ENCODE data around the gene PARVB.
A peak's percentile ranks its signal among the peaks of the same experiment; 100 is the strongest.

PARVB gene

DNA sequence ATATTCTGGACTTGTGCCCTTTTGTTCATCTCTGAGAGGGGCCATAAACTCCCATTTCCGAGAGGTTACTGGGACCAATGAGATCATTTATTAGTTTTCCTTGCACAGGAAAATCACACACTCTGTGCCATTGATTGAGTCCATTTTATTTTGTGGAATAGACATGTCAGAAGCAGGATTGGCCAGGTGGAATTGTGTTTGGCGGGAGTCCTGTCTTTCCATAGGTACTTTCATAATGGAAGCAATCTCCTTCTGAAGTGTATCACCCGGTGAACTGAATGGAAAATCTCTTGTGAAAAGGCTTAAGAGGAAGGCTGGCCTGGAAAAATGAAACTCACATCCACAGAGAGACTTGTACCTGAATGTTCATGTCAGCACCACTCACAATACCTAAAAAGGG, 93.6 kb downstream of the PARVB start:
- DNase-seq (ENCODE audit: low spot score), result no peak
- H3K4me1 Mint-ChIP-seq (ENCODE audit: low read depth), result peaks cover 3% of the 10 kb centered on the region
- no peak overlapping the region for H3K4me3 Mint-ChIP-seq
- H3K9me3 Mint-ChIP-seq, result no peaks in the 10 kb centered on the region
- peaks cover 8% of the 10 kb centered on the region for H3K36me3 Mint-ChIP-seq (ENCODE audit: low read depth)
- no peak overlapping the region for H3K27ac Mint-ChIP-seq
- no peaks in the 10 kb centered on the region for H3K27me3 Mint-ChIP-seq (ENCODE audit: low read depth)

DNA sequence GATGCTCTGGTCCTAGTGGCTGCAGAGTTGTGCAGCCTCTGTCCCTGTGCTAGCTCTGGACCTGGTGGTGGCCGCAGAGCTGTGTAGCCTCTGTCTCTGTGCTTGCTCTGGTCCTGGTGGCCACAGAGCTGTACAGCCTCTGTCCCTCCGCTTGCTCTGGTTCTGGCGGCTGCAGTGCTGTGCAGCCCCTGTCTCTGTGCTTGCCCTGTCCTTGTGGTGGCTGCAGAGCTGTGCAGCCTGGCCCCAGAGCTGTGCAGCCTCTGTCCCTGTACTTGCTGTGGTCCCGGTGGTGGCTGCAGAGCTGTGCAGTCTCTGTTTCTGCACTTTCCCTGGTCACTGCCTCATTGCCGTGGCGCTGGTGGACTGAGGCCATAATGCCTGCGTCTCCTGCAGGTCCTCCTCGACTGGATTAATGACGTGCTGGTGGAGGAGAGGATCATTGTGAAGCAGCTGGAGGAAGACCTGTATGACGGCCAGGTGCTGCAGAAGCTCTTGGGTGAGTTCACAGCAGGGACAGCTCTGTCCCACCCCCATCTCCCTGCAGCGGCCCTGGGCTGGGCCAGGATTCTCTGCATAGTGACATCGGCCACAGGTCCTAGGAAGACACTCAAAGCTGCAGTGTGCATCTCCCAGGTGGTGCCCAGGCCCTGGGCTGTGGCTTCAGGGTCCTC, 94.7 kb downstream of the PARVB start:
- Mint-ChIP-seq H3K4me1 (ENCODE audit: low read depth) (peaks cover 3% of the 10 kb centered on the region), H3K27ac (no peak overlapping the region), H3K36me3 (ENCODE audit: low read depth) (peaks cover 8% of the 10 kb centered on the region), H3K27me3 (ENCODE audit: low read depth) (no peaks in the 10 kb centered on the region), H3K4me3 (no peak overlapping the region), H3K9me3 (no peaks in the 10 kb centered on the region)
- no peak for DNase-seq (ENCODE audit: low spot score)

DNA sequence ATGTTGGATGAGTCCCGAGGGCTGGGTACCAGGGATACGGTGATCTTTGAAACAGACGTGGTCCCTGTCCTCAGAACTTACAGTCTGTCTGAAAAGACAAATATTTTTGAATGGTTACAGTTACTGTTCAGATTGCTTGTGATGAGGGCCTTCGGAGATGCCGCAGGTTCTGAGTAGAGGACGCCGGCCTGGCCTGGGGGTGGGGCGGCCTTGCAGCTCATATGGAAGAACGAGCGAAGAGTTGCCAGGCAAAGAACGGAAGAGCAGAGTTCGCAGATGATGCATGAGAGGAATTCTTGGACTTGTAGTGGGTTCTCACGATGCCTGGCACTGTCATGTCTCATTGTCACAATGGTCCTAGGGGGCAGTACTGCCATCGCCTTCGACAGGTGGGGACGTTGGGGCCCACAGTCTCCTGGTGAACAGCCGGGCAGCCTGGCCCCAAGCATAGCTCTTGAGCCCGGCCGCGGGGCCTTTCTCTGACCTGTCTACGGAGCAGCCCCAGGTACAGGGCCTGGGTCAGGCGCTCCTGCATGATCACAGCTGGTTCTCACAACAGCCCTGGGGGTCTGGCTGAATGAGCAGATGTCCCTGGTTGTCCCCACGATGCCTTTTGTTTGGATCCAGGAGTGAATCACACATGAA, 95.7 kb downstream of the PARVB start:
- Mint-ChIP-seq H3K27me3 (ENCODE audit: low read depth) (no peaks in the 10 kb centered on the region), H3K36me3 (ENCODE audit: low read depth) (peaks cover 10% of the 10 kb centered on the region), H3K4me1 (ENCODE audit: low read depth) (peaks cover 3% of the 10 kb centered on the region), H3K27ac (no peak overlapping the region), H3K9me3 (no peaks in the 10 kb centered on the region), H3K4me3 (no peak overlapping the region)
- no peak for DNase-seq (ENCODE audit: low spot score)

DNA sequence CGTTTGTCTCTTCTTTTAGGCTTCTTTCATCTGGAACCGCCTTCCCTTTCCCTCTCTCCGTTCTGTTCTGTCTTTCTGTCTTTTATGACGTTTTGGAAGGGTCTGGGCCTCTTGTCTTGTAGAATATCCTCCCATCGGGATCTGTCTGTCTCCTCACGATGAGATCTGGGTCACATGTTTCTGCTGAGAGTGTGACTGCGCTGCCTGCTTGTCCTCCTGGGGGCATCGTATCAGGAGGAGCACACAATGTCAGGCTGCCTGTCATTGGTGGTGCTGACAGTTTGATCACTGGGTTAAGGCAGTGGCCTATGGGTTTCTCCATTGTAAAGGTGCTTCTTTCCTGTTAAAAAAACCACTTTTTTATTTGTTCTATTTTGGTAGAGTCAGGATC, 96.2 kb downstream of the PARVB start:
- Mint-ChIP-seq H3K4me1 (ENCODE audit: low read depth) (peaks cover 3% of the 10 kb centered on the region), H3K27ac (no peak overlapping the region), H3K9me3 (peaks cover 4% of the 10 kb centered on the region), H3K36me3 (ENCODE audit: low read depth) (peaks cover 14% of the 10 kb centered on the region), H3K27me3 (ENCODE audit: low read depth) (no peaks in the 10 kb centered on the region), H3K4me3 (no peak overlapping the region)
- DNase-seq (ENCODE audit: low spot score), result no peak

DNA sequence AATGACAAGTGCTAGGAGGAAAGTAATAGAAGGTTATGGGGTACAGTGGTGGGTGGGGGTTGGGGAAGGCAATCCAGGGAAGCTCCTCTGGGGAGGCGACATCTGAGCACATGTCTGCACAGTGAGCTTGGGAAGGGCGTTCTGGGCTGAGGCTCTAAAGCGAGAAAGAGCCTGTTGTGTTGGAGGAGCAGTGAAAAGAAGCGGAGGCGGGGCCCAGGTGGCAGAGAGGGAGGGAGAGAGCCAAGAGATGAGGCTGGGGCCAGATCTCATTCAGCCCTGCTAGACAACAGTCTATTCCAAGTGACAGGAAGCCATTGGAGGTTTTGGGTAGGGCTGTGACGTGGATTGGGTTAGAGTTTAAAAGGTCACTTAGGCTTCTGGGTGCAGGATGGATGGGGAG, 101.3 kb downstream of the PARVB start:
- Mint-ChIP-seq H3K4me3 (no peak overlapping the region), H3K4me1 (ENCODE audit: low read depth) (peaks cover 10% of the 10 kb centered on the region), H3K27ac (no peak overlapping the region), H3K36me3 (ENCODE audit: low read depth) (peaks cover 34% of the 10 kb centered on the region), H3K27me3 (ENCODE audit: low read depth) (no peaks in the 10 kb centered on the region), H3K9me3 (peaks cover 20% of the 10 kb centered on the region)
- DNase-seq (ENCODE audit: low spot score), result no peak

DNA sequence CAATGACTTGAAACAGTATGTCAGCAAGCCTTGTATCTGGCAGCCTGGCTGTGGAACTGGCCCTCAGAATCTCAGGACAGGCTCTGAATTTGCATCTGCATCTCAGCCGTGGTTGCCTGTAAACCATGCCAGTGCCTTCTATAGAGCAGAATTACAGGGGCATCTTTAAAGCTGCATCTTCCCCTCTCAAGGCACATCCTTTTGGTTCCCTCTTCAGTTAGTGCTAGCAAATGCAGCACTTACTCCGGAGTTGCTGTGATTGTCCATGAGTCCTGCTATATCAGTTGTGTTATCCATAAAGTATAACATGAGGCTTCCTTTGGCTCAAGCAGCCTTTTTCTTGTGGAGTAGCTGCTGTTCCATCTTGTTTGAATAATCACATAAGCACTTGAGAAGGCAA, 102.7 kb downstream of the PARVB start:
- Mint-ChIP-seq H3K4me3 (no peak overlapping the region), H3K4me1 (ENCODE audit: low read depth) (peaks cover 16% of the 10 kb centered on the region), H3K27me3 (ENCODE audit: low read depth) (no peaks in the 10 kb centered on the region), H3K27ac (no peak overlapping the region), H3K9me3 (peaks cover 20% of the 10 kb centered on the region), H3K36me3 (ENCODE audit: low read depth) (peaks cover 39% of the 10 kb centered on the region)
- DNase-seq (ENCODE audit: low spot score), result no peak

DNA sequence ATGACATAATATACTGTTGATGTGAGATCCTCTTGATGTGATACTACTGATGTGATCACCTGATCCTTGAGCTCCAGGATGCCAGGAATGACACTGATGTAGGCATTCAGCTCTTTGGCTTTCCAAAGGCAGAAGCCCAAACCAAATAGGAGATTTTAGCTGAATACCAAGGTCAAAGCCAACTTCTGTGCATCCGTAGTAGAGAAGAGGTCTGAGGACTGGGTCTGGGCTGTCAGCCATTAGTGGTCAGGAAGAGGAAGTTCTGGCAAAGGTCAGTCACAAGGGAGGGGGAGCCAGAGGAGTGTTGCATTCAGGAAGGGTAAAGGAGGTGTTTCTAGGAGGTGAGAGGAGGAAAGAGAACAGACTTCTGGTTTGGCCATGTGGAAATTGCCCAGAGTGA, 103.3 kb downstream of the PARVB start:
- H3K9me3 Mint-ChIP-seq, result peaks cover 20% of the 10 kb centered on the region
- peaks cover 16% of the 10 kb centered on the region for H3K4me1 Mint-ChIP-seq (ENCODE audit: low read depth)
- H3K36me3 Mint-ChIP-seq (ENCODE audit: low read depth), result peaks cover 39% of the 10 kb centered on the region
- H3K4me3 Mint-ChIP-seq, result no peak overlapping the region
- DNase-seq (ENCODE audit: low spot score), result no peak
- no peak overlapping the region for H3K27ac Mint-ChIP-seq
- H3K27me3 Mint-ChIP-seq (ENCODE audit: low read depth), result no peaks in the 10 kb centered on the region

DNA sequence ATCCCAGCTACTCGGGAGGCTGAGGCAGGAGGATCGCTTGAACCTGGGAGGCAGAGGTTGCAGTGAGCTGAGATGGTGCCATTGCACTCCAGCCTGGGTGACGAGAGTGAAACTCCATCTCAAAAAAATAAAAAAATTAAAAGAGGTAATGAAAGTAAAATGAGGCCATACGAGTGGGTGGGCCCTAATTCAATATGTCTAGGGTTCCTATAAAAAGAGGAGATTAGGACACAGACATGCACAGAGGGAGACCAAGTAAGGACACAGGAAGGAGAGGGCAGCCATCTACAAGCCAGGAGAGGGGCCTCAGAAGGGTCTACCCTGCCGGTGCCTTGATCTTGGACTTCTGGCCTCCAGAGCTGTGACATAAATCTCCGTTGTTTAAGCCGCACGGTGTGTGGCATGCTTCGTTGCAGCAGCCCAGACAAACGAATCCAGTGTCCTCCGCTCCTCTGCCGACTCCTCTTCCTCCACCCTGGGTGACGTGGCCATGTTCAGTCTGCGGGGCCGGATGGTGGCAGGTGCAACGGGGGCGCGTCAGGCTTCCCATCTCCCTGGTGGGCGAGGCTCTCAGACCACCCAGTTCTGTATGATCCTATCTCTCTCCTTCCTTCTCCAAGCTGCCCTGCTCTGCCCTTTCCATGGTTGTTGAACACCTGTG, 105.0 kb downstream of the PARVB start:
- H3K9me3 Mint-ChIP-seq, result peaks cover 20% of the 10 kb centered on the region
- peak overlapping the region; percentile 19 for H3K27ac Mint-ChIP-seq
- H3K4me3 Mint-ChIP-seq, result no peak overlapping the region
- H3K36me3 Mint-ChIP-seq (ENCODE audit: low read depth), result peaks cover 38% of the 10 kb centered on the region
- no peaks in the 10 kb centered on the region for H3K27me3 Mint-ChIP-seq (ENCODE audit: low read depth)
- H3K4me1 Mint-ChIP-seq (ENCODE audit: low read depth), result peaks cover 20% of the 10 kb centered on the region
- no peak for DNase-seq (ENCODE audit: low spot score)

DNA sequence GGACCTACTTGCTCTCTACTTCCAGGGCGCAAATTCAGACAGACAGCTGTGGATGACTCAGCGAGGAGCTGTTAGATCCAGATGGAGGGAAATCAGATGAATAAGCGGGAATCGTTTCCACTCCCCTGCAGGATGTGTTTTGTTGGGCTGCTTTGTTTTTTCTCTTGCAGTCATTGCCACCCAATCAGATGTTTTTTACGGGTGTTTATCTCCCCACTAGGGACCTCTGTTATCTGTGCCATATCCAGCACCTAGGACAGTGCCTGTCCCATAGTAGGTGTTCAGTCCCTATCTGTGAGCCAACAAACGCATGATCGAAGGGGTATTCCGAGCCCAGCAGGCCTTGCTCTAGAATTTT, 105.5 kb downstream of the PARVB start:
- Mint-ChIP-seq H3K4me1 (ENCODE audit: low read depth) (peaks cover 25% of the 10 kb centered on the region), H3K27me3 (ENCODE audit: low read depth) (no peaks in the 10 kb centered on the region), H3K27ac (peak overlapping the region; percentile 19), H3K4me3 (no peak overlapping the region), H3K9me3 (peaks cover 20% of the 10 kb centered on the region), H3K36me3 (ENCODE audit: low read depth) (peaks cover 42% of the 10 kb centered on the region)
- DNase-seq (ENCODE audit: low spot score), result no peak

DNA sequence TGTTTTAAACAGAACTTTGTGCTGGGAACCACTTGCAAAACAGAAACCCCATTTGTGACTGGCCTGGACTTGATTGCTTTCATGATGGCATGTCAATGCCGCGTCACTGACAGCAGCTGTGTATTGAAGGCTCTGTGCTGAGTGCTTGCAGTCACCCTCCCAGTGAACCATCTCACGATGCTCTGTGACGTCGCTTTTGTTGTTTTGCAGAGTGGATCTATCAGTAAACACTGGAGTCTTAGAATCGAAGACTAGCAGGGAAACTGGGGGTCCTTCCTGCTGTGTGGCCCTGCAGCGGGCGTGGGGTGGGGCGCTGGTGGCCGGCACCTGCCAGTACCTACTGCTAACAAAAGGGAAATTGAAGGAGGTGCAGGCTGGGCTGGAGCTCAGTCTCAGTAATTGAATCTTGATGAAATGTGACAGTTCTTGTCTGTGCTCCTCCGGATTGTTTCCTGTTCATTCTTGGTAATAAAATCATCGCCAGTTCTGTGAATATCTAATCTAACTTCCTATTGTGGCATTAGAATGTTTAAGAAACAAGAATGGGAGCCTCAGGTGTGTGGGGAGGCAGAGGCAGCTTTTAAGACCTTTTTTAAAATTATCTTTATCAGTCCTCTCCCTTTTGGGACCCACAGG, 106.1 kb downstream of the PARVB start:
- peak overlapping the region; percentile 72 for H3K27ac Mint-ChIP-seq
- peaks cover 40% of the 10 kb centered on the region for H3K36me3 Mint-ChIP-seq (ENCODE audit: low read depth)

DNA sequence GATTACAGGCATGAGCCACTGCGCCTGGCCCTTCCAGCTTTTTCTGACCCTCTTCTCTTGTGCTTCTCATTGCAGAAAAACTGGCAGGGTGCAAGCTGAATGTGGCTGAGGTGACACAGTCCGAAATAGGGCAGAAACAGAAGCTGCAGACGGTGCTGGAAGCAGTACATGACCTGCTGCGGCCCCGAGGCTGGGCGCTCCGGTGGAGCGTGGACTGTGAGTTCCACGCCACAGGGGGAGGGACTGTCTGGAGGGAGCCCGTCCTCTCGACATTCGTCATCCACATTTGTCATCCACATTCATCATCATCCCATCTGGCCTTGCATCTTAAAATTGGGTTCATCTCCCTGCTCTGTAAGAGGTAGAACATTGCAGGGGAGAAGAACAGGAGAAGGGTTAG, 107.3 kb downstream of the PARVB start:
- no peak for DNase-seq (ENCODE audit: low spot score)
- no peak overlapping the region for H3K27ac Mint-ChIP-seq
- peaks cover 18% of the 10 kb centered on the region for H3K9me3 Mint-ChIP-seq
- no peak overlapping the region for H3K4me3 Mint-ChIP-seq
- peaks cover 30% of the 10 kb centered on the region for H3K4me1 Mint-ChIP-seq (ENCODE audit: low read depth)
- no peaks in the 10 kb centered on the region for H3K27me3 Mint-ChIP-seq (ENCODE audit: low read depth)
- H3K36me3 Mint-ChIP-seq (ENCODE audit: low read depth), result peaks cover 39% of the 10 kb centered on the region

More for the DNA sequence above, 106.1 kb downstream of the PARVB start:
- Mint-ChIP-seq H3K4me1 (ENCODE audit: low read depth) (peaks cover 28% of the 10 kb centered on the region), H3K9me3 (peaks cover 17% of the 10 kb centered on the region), H3K4me3 (peak overlapping the region; percentile 39), H3K27me3 (ENCODE audit: low read depth) (no peaks in the 10 kb centered on the region)
- DNase-seq (ENCODE audit: low spot score), result no peak

DNA sequence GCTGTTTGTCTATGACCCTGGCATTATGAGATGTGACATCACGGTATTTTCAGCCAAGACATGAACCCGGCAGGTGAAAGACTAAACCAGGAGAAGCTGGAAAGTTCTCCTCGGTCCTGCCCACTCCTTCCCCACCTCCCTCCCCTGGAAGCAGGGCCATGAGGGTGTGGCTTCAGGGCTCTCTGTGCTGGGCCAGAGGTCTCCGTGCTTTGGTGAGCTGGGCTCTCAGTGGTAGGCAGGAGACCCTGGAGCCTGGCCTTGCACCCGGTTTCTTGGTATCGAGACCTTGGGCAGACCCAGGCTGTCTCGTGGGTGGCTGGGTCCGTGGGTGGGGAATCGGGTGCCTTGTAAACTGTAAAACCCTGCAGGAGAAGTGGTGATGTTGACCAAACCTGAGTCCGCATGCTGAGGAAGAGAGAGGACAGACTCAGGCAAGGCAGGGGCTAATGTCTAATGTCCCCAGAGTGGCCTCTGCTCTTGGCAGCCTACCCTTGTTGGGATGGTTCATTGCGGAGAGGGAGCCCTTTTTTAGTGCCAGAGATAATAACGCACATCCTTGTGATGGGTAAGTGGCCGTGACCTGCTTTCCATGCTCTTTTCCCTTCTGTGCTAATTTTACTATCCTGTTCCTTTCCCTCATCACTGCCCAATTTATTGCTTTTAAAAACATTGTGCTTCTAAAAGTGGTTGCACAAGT, 108.0 kb downstream of the PARVB start:
- Mint-ChIP-seq H3K36me3 (ENCODE audit: low read depth) (peaks cover 40% of the 10 kb centered on the region), H3K4me1 (ENCODE audit: low read depth) (peaks cover 30% of the 10 kb centered on the region), H3K4me3 (no peak overlapping the region), H3K9me3 (peaks cover 20% of the 10 kb centered on the region), H3K27me3 (ENCODE audit: low read depth) (no peaks in the 10 kb centered on the region), H3K27ac (no peak overlapping the region)
- no peak for DNase-seq (ENCODE audit: low spot score)

DNA sequence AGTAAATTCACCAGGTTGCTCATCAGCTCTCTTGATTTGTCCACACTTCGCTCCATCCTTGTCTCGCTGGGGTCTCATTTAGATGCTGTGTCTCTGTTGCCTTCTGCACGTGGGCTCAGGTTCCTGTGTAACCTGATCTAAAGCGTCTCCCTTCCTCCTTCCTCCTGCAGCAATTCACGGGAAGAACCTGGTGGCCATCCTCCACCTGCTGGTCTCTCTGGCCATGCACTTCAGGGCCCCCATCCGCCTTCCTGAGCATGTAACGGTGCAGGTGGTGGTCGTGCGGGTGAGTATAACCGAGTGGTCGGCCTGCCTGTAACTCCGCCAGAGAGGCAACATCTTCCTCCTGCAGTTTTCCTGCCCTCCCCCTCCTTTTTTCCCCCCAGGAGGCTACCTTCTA, 108.6 kb downstream of the PARVB start:
- H3K4me3 Mint-ChIP-seq, result no peak overlapping the region
- DNase-seq (ENCODE audit: low spot score), result no peak
- H3K27me3 Mint-ChIP-seq (ENCODE audit: low read depth), result no peaks in the 10 kb centered on the region
- H3K9me3 Mint-ChIP-seq, result peaks cover 22% of the 10 kb centered on the region
- peaks cover 42% of the 10 kb centered on the region for H3K36me3 Mint-ChIP-seq (ENCODE audit: low read depth)
- no peak overlapping the region for H3K27ac Mint-ChIP-seq
- H3K4me1 Mint-ChIP-seq (ENCODE audit: low read depth), result peaks cover 30% of the 10 kb centered on the region

DNA sequence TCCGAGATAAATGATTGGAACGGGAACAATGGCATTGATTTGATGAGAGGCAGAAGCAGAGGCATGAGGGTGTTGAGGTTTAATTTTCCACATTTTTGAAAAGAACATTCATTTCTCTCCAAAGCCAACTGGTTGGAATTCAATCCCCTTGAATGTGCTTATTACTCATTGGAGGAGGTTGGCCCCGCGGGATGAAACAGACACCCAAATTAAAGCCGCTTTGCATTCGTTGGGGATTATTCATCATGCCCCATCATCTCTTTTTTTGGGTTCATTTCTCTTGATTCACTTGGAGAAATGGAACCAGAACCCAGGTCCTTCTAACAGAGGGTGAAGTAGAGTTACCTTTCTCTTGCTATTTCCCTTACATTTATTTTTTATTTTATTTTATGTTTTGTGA, 109.1 kb downstream of the PARVB start:
- peaks cover 26% of the 10 kb centered on the region for H3K9me3 Mint-ChIP-seq
- H3K36me3 Mint-ChIP-seq (ENCODE audit: low read depth), result peaks cover 47% of the 10 kb centered on the region
- no peak overlapping the region for H3K27ac Mint-ChIP-seq
- H3K4me1 Mint-ChIP-seq (ENCODE audit: low read depth), result peaks cover 30% of the 10 kb centered on the region
- no peak for DNase-seq (ENCODE audit: low spot score)
- no peaks in the 10 kb centered on the region for H3K27me3 Mint-ChIP-seq (ENCODE audit: low read depth)
- H3K4me3 Mint-ChIP-seq, result no peak overlapping the region
